ENCODE results near the gene ACLY.
"Not testable (repeated sequence)": the region's sequence is repeated elsewhere in the genome, so short reads cannot be mapped to it uniquely, and the experiment has no call there.

The ACLY gene

DNA sequence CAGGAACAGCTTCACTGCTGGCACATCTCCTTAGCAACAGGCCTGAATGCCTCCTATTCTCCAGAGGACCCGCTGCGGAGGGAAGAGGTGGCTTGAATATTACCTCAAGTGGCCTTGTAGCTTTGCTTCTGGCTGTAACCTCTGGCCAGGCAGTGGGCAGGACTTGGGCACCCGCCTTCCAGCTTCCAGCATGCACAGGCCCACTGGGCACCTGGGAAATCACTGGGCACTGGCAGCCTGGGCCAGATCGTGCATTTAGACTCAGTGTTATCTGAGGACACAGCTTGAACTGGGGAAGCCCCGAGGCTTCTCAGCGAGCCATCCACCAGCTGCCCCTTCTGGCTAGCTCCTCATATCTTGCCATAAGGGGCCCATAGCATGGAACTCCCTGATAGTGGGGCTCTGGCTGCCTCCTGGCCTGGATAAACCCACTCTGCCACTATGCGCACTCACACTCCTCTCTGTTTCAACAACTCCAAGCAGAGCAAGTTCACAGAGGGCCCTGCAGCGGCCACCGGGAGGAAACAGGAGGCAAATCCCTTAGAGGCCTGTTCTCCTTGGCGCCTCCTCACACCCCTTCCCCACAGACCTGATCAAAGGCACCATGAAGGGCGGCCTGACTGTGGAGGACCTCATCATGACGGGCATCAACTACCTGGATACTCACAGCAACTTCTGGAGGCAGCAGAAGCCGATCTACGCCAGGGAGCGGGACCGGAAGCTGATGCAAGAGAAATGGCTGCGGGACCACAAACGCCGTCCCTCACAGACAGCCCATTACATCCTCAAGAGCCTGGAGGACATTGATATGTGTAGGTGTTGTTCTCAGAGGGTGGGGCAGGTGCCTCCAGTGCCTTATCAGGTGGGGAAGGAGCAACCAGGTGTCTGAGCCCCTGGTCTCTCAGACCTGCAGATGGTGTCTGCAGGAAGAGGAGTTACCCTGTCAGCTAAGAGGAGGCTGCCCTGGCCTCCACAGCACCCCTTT, 19.5 kb upstream of the ACLY start:
- Histone ChIP-seq H2BK15ac (replicated peaks; ENCODE audit: low read depth) (no peak overlapping the region), H3K56ac (ENCODE audit: low read length) (peak overlapping the region; percentile 7), H3K79me1 (ENCODE audit: low read length) (no peaks in the 10 kb centered on the region), H3K23ac (ENCODE audit: low read length) (no peak overlapping the region), H2BK120ac (ENCODE audit: low read depth, low read length) (no peak overlapping the region), H2AK5ac (ENCODE audit: low read length) (no peak overlapping the region), H3K4me2 (ENCODE audit: low read length) (no peak overlapping the region), H4K8ac (ENCODE audit: low read depth, low read length) (no peak overlapping the region), H3K4ac (ENCODE audit: low read depth, low read length) (no peak overlapping the region), H3K36me3 (ENCODE audit: control insufficient read depth, insufficient read depth, low read length) (no peaks in the 10 kb centered on the region), H3K4me3 (ENCODE audit: low read length) (no peak overlapping the region), H3K27ac (ENCODE audit: low read depth, low read length) (no peak overlapping the region), H3K27me3 (ENCODE audit: insufficient read depth, low read length, poor library complexity) (no peaks in the 10 kb centered on the region), H3K4me1 (ENCODE audit: control insufficient read depth, low read depth, low read length) (no peaks in the 10 kb centered on the region), H3K9ac (ENCODE audit: low read length) (no peak overlapping the region), H2BK5ac (ENCODE audit: low read length) (no peak overlapping the region), H3K18ac (ENCODE audit: low read length) (no peak overlapping the region), H3K79me2 (ENCODE audit: control insufficient read depth, insufficient read depth, low read length) (no peaks in the 10 kb centered on the region), H4K5ac (ENCODE audit: low read length) (no peak overlapping the region)
- DNase-seq, result no peak
- WGBS (ENCODE audit: extremely low coverage, insufficient coverage, low lambda C conversion rate), result no CpG with 5 or more reads among the region's 19 CpGs

DNA sequence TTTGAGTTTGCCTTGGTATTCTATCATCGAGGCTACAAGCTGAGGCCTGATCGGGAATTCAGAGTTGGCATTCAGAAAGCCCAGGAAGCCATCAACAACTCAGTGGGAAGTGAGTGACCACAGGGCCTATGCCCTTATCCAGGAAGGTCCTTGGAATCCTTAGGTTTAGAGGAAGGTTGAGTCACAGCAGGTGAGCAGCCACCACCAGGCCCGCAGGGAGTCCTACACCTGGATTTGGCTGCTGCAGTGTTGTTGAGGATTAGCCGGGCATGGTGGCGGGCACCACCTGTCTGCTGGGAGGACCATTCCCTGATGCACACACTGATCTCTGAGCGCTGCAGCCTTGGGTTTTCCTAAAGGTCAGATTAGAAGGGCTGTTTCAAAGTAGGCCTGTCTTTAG, 16.9 kb upstream of the ACLY start:
- H3K79me2 ChIP-seq (ENCODE audit: control insufficient read depth, insufficient read depth, low read length), result no peaks in the 10 kb centered on the region
- no peak overlapping the region for H4K5ac ChIP-seq (ENCODE audit: low read length)
- no peak overlapping the region for H2AK5ac ChIP-seq (ENCODE audit: low read length)
- H3K56ac ChIP-seq (ENCODE audit: low read length), result peak overlapping the region; percentile 2
- H2BK15ac ChIP-seq (replicated peaks; ENCODE audit: low read depth), result no peak overlapping the region
- H4K8ac ChIP-seq (ENCODE audit: low read depth, low read length), result no peak overlapping the region
- no CpG with 5 or more reads among the region's 6 CpGs for WGBS (ENCODE audit: extremely low coverage, insufficient coverage, low lambda C conversion rate)
- H3K4me2 ChIP-seq (ENCODE audit: low read length), result no peak overlapping the region
- no peaks in the 10 kb centered on the region for H3K36me3 ChIP-seq (ENCODE audit: control insufficient read depth, insufficient read depth, low read length)
- no peak overlapping the region for H3K4me3 ChIP-seq (ENCODE audit: low read length)
- no peaks in the 10 kb centered on the region for H3K79me1 ChIP-seq (ENCODE audit: low read length)
- H3K18ac ChIP-seq (ENCODE audit: low read length), result no peak overlapping the region
- no peaks in the 10 kb centered on the region for H3K4me1 ChIP-seq (ENCODE audit: control insufficient read depth, low read depth, low read length)
- no peak overlapping the region for H3K27ac ChIP-seq (ENCODE audit: low read depth, low read length)
- no peak overlapping the region for H2BK120ac ChIP-seq (ENCODE audit: low read depth, low read length)
- no peak overlapping the region for H3K23ac ChIP-seq (ENCODE audit: low read length)
- no peak overlapping the region for H3K9ac ChIP-seq (ENCODE audit: low read length)
- no peak overlapping the region for H3K4ac ChIP-seq (ENCODE audit: low read depth, low read length)
- no peak for DNase-seq
- no peaks in the 10 kb centered on the region for H3K27me3 ChIP-seq (ENCODE audit: insufficient read depth, low read length, poor library complexity)
- H2BK5ac ChIP-seq (ENCODE audit: low read length), result no peak overlapping the region

DNA sequence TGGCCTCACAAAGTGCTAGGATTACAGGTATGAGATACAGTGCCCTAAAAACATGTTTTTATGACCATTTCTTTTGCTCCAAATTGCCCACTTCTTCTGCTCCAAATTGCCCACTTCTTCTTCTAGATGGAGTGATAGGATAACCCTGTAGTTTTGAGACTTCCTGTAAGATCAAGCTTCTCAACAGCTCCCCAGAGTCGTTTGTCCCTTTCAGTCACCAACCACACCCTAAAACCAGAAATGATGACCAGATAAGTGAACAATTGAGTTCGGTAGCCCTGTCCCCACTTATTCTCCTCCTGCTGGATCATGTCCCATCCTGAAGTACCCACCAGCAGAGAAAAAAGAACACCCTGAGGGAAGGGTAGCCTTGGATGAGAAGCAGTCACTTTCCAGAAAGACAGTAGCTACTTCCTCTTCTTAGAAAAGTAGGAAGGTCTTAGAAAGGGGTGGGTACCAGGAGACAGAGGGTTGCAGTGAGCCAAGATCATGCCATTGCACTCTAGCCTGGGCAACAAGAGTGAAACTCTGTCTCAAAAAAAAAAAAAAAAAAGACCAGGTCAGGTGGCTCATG, 14.2 kb upstream of the ACLY start:
- Histone ChIP-seq H2BK5ac (ENCODE audit: low read length) (no peak overlapping the region), H3K79me2 (ENCODE audit: control insufficient read depth, insufficient read depth, low read length) (no peaks in the 10 kb centered on the region), H3K4me3 (ENCODE audit: low read length) (no peak overlapping the region), H3K4me1 (ENCODE audit: control insufficient read depth, low read depth, low read length) (no peaks in the 10 kb centered on the region), H3K9ac (ENCODE audit: low read length) (no peak overlapping the region), H4K5ac (ENCODE audit: low read length) (no peak overlapping the region), H3K4me2 (ENCODE audit: low read length) (no peak overlapping the region), H3K56ac (ENCODE audit: low read length) (no peak overlapping the region), H2BK15ac (replicated peaks; ENCODE audit: low read depth) (no peak overlapping the region), H3K4ac (ENCODE audit: low read depth, low read length) (no peak overlapping the region), H3K27ac (ENCODE audit: low read depth, low read length) (no peak overlapping the region), H3K18ac (ENCODE audit: low read length) (no peak overlapping the region), H3K27me3 (ENCODE audit: insufficient read depth, low read length, poor library complexity) (no peaks in the 10 kb centered on the region), H2AK5ac (ENCODE audit: low read length) (no peak overlapping the region), H3K79me1 (ENCODE audit: low read length) (no peaks in the 10 kb centered on the region), H3K36me3 (ENCODE audit: control insufficient read depth, insufficient read depth, low read length) (no peaks in the 10 kb centered on the region), H2BK120ac (ENCODE audit: low read depth, low read length) (no peak overlapping the region), H3K23ac (ENCODE audit: low read length) (no peak overlapping the region), H4K8ac (ENCODE audit: low read depth, low read length) (no peak overlapping the region)
- whole genome bisulfite sequencing (ENCODE audit: extremely low coverage, insufficient coverage, low lambda C conversion rate), result no CpG with 5 or more reads among the region's 2 CpGs
- DNase-seq, result no peak

DNA sequence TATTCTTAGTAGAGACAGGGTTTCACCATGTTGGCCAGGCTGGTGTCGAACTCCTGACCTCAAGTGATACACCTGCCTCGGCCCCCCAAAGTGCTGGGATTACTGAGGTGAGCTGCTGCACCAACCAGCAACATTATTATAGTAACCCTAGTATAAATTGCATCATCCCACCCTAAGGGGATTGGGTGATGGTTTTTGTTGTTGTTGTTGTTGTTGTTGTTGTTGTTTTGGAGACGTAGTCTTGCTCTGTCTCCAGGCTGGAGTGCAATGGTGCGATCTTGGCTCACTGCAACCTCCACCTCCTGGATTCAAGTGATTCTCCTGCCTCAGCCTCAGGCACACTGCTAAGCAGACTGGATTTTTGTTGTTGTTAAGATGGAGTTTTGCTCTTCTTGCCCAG, 13.0 kb upstream of the ACLY start:
- not testable (repeated sequence) for H2AK5ac ChIP-seq (ENCODE audit: low read length); H3K27me3 ChIP-seq (ENCODE audit: insufficient read depth, low read length, poor library complexity); H3K36me3 ChIP-seq (ENCODE audit: control insufficient read depth, insufficient read depth, low read length); H3K4me2 ChIP-seq (ENCODE audit: low read length); H3K56ac ChIP-seq (ENCODE audit: low read length); H4K5ac ChIP-seq (ENCODE audit: low read length); H2BK120ac ChIP-seq (ENCODE audit: low read depth, low read length); H3K79me2 ChIP-seq (ENCODE audit: control insufficient read depth, insufficient read depth, low read length); H3K79me1 ChIP-seq (ENCODE audit: low read length); H3K9ac ChIP-seq (ENCODE audit: low read length); H3K4me3 ChIP-seq (ENCODE audit: low read length); H3K18ac ChIP-seq (ENCODE audit: low read length); H3K4me1 ChIP-seq (ENCODE audit: control insufficient read depth, low read depth, low read length); H2BK5ac ChIP-seq (ENCODE audit: low read length); H2BK15ac ChIP-seq (replicated peaks; ENCODE audit: low read depth); H3K27ac ChIP-seq (ENCODE audit: low read depth, low read length); DNase-seq; H4K8ac ChIP-seq (ENCODE audit: low read depth, low read length); H3K23ac ChIP-seq (ENCODE audit: low read length); H3K4ac ChIP-seq (ENCODE audit: low read depth, low read length)
- WGBS (ENCODE audit: extremely low coverage, insufficient coverage, low lambda C conversion rate), result no CpG with 5 or more reads among the region's 4 CpGs

DNA sequence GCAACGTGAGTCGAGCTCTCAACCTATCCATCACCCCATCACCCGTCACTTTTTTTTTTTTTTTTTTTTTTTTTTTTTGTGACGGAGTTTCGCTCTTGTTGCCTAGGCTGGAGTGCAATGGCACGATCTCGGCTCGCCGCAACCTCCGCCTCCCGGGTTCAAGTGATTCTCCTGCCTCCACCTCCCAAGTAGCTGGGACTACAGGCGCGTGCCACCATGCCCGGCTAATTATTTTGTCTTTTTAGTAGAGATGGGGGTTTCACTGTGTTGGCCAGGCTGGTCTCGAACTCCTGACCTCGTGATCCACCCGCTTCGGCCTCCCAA, 12.0 kb upstream of the ACLY start:
- not testable (repeated sequence) for H3K27me3 ChIP-seq (ENCODE audit: insufficient read depth, low read length, poor library complexity); H2BK15ac ChIP-seq (replicated peaks; ENCODE audit: low read depth); DNase-seq; H4K5ac ChIP-seq (ENCODE audit: low read length); H2BK5ac ChIP-seq (ENCODE audit: low read length); H3K27ac ChIP-seq (ENCODE audit: low read depth, low read length); H3K18ac ChIP-seq (ENCODE audit: low read length); H3K4ac ChIP-seq (ENCODE audit: low read depth, low read length); H3K79me1 ChIP-seq (ENCODE audit: low read length); H2AK5ac ChIP-seq (ENCODE audit: low read length); H3K36me3 ChIP-seq (ENCODE audit: control insufficient read depth, insufficient read depth, low read length); H4K8ac ChIP-seq (ENCODE audit: low read depth, low read length); H3K4me1 ChIP-seq (ENCODE audit: control insufficient read depth, low read depth, low read length); H3K79me2 ChIP-seq (ENCODE audit: control insufficient read depth, insufficient read depth, low read length); H3K23ac ChIP-seq (ENCODE audit: low read length); H2BK120ac ChIP-seq (ENCODE audit: low read depth, low read length)
- WGBS (ENCODE audit: extremely low coverage, insufficient coverage, low lambda C conversion rate), result no CpG with 5 or more reads among the region's 18 CpGs
- Histone ChIP-seq H3K4me2 (ENCODE audit: low read length) (peak overlapping the region; percentile 98), H3K4me3 (ENCODE audit: low read length) (peak overlapping the region; percentile 76), H3K56ac (ENCODE audit: low read length) (peak overlapping the region; percentile 78), H3K9ac (ENCODE audit: low read length) (peak overlapping the region; percentile 60)
